Iris pigment epithelial cell (primary cell): ENCODE results near the gene NT5C1B.
"Not testable (repeated sequence)": the region's sequence is repeated elsewhere in the genome, so short reads cannot be mapped to it uniquely, and the experiment has no call there.

Experiments used
- DNase-seq: peaks from one replicate; pipeline ENCODE4 v3.0.0-alpha.2; 2011; ENCODE audit warnings: low read depth

The NT5C1B gene

GRCh38 chr2:18589354-18589753 is at the start of gene NT5C1B:
Gene NT5C1B (minus strand): TSS chr2:18589569. CDS start chr2:18589468, 101 bp downstream.
- no peak for DNase-seq

- no peak for DNase-seq
Measured at GRCh38 chr2:18637196-18637595, 47.8 kb upstream of the NT5C1B start.

GRCh38 chr2:18632699-18633098 is 43.3 kb upstream of the NT5C1B start:
- not testable (repeated sequence) for DNase-seq

- DNase-seq, result no peak
Measured at GRCh38 chr2:18630941-18631340, 41.6 kb upstream of the NT5C1B start.

GRCh38 chr2:18630541-18630940 is 41.2 kb upstream of the NT5C1B start:
- no peak for DNase-seq

- peak; percentile 79 for DNase-seq
Measured at GRCh38 chr2:18630101-18630500, 40.7 kb upstream of the NT5C1B start.

GRCh38 chr2:18626958-18627650 is 37.7 kb upstream of the NT5C1B start:
- DNase-seq, result no peak

- DNase-seq, result peak; percentile 90
Measured at GRCh38 chr2:18626256-18626668, 36.9 kb upstream of the NT5C1B start.

- DNase-seq, result peak; percentile 37
Measured at GRCh38 chr2:18625563-18625962, 36.2 kb upstream of the NT5C1B start.

- peak; percentile 89 for DNase-seq
Measured at GRCh38 chr2:18623782-18624181, 34.4 kb upstream of the NT5C1B start.

GRCh38 chr2:18620867-18621632 is 31.7 kb upstream of the NT5C1B start:
- DNase-seq, result no peak

- no peak for DNase-seq
Measured at GRCh38 chr2:18619091-18619490, 29.7 kb upstream of the NT5C1B start.

- DNase-seq, result peak; percentile 54
Measured at GRCh38 chr2:18614041-18614440, 24.7 kb upstream of the NT5C1B start.

- no peak for DNase-seq
Measured at GRCh38 chr2:18612133-18612532, 22.8 kb upstream of the NT5C1B start.

- no peak for DNase-seq
Measured at GRCh38 chr2:18611604-18612003, 22.2 kb upstream of the NT5C1B start.

GRCh38 chr2:18611184-18611583 is 21.8 kb upstream of the NT5C1B start:
- DNase-seq, result peak; percentile 42

GRCh38 chr2:18610651-18611050 is 21.3 kb upstream of the NT5C1B start:
- DNase-seq, result no peak

GRCh38 chr2:18610090-18610489 is 20.7 kb upstream of the NT5C1B start:
- DNase-seq, result no peak

GRCh38 chr2:18605115-18605514 is 15.7 kb upstream of the NT5C1B start:
- no peak for DNase-seq

GRCh38 chr2:18604531-18604885 is 15.1 kb upstream of the NT5C1B start:
- no peak for DNase-seq

GRCh38 chr2:18603854-18604530 is 14.6 kb upstream of the NT5C1B start:
- DNase-seq, result no peak

GRCh38 chr2:18602298-18602697 is 12.9 kb upstream of the NT5C1B start:
- DNase-seq, result no peak

- DNase-seq, result no peak
Measured at GRCh38 chr2:18600255-18600613, 10.9 kb upstream of the NT5C1B start.
